ENCODE results near the gene LAMA5.

The LAMA5 gene

GRCh38 chr20:62354811-62355341 is 12.2 kb downstream of the LAMA5 start:
- Histone ChIP-seq H3K27ac (ENCODE audit: low read depth, low read length) (peak overlapping the region; percentile 92), H3K27me3 (ENCODE audit: control insufficient read depth, insufficient read depth, low read length) (no peaks in the 10 kb centered on the region), H3K9me3 (ENCODE audit: control insufficient read depth, insufficient read depth, low read depth, low read length) (peaks cover 3% of the 10 kb centered on the region; the same call in 1 of the 2 replicates), H3K9ac (ENCODE audit: low read length) (peak overlapping the region; percentile 47), H3K36me3 (ENCODE audit: control insufficient read depth, insufficient read depth, low read length) (peaks cover 48% of the 10 kb centered on the region), H3K4me1 (ENCODE audit: control insufficient read depth, insufficient read depth, low read length) (peaks cover 56% of the 10 kb centered on the region), H3K4me3 (ENCODE audit: low read depth, low read length) (no peak overlapping the region)

- peak overlapping the region; percentile 92 for H3K27ac ChIP-seq (ENCODE audit: low read depth, low read length)
- H3K36me3 ChIP-seq (ENCODE audit: control insufficient read depth, insufficient read depth, low read length) = peaks cover 53% of the 10 kb centered on the region
Measured at GRCh38 chr20:62354031-62354808, 12.9 kb downstream of the LAMA5 start.

GRCh38 chr20:62353289-62354030 is 13.7 kb downstream of the LAMA5 start:
- H3K36me3 ChIP-seq (ENCODE audit: control insufficient read depth, insufficient read depth, low read length) = peaks cover 56% of the 10 kb centered on the region
- H3K9ac ChIP-seq (ENCODE audit: low read length) = no peak overlapping the region
- H3K9me3 ChIP-seq (ENCODE audit: control insufficient read depth, insufficient read depth, low read depth, low read length) = peaks cover 8% of the 10 kb centered on the region; the same call in 1 of the 2 replicates
- no peak overlapping the region for H3K4me3 ChIP-seq (ENCODE audit: low read depth, low read length)
- peaks cover 43% of the 10 kb centered on the region for H3K4me1 ChIP-seq (ENCODE audit: control insufficient read depth, insufficient read depth, low read length)
- peak overlapping the region; percentile 65 for H3K27ac ChIP-seq (ENCODE audit: low read depth, low read length)
- no peaks in the 10 kb centered on the region for H3K27me3 ChIP-seq (ENCODE audit: control insufficient read depth, insufficient read depth, low read length)

More at GRCh38 chr20:62354031-62354808, 12.9 kb downstream of the LAMA5 start:
- H3K4me1 ChIP-seq (ENCODE audit: control insufficient read depth, insufficient read depth, low read length) = peaks cover 50% of the 10 kb centered on the region
- H3K9ac ChIP-seq (ENCODE audit: low read length) = peak overlapping the region; percentile 4
- peaks cover 6% of the 10 kb centered on the region; the same call in 1 of the 2 replicates for H3K9me3 ChIP-seq (ENCODE audit: control insufficient read depth, insufficient read depth, low read depth, low read length)
- H3K4me3 ChIP-seq (ENCODE audit: low read depth, low read length) = no peak overlapping the region
- no peaks in the 10 kb centered on the region for H3K27me3 ChIP-seq (ENCODE audit: control insufficient read depth, insufficient read depth, low read length)

GRCh38 chr20:62352402-62353288 is 14.5 kb downstream of the LAMA5 start:
- Histone ChIP-seq H3K27me3 (ENCODE audit: control insufficient read depth, insufficient read depth, low read length) (no peaks in the 10 kb centered on the region), H3K27ac (ENCODE audit: low read depth, low read length) (peak overlapping the region; percentile 65; the same call in 1 of the 2 replicates), H3K4me3 (ENCODE audit: low read depth, low read length) (no peak overlapping the region), H3K9ac (ENCODE audit: low read length) (no peak overlapping the region), H3K4me1 (ENCODE audit: control insufficient read depth, insufficient read depth, low read length) (peaks cover 35% of the 10 kb centered on the region), H3K36me3 (ENCODE audit: control insufficient read depth, insufficient read depth, low read length) (peaks cover 60% of the 10 kb centered on the region), H3K9me3 (ENCODE audit: control insufficient read depth, insufficient read depth, low read depth, low read length) (peaks cover 8% of the 10 kb centered on the region; the same call in 1 of the 2 replicates)

GRCh38 chr20:62351469-62352401 is 15.4 kb downstream of the LAMA5 start:
- H3K4me3 ChIP-seq (ENCODE audit: low read depth, low read length) = no peak overlapping the region

GRCh38 chr20:62350629-62351422 is 16.3 kb downstream of the LAMA5 start:
- H3K36me3 ChIP-seq (ENCODE audit: control insufficient read depth, insufficient read depth, low read length) = peaks cover 76% of the 10 kb centered on the region
- peaks cover 8% of the 10 kb centered on the region; the same call in 1 of the 2 replicates for H3K9me3 ChIP-seq (ENCODE audit: control insufficient read depth, insufficient read depth, low read depth, low read length)
- H3K4me3 ChIP-seq (ENCODE audit: low read depth, low read length) = no peak overlapping the region
- H3K27me3 ChIP-seq (ENCODE audit: control insufficient read depth, insufficient read depth, low read length) = no peaks in the 10 kb centered on the region
- H3K9ac ChIP-seq (ENCODE audit: low read length) = no peak overlapping the region
- peaks cover 16% of the 10 kb centered on the region for H3K4me1 ChIP-seq (ENCODE audit: control insufficient read depth, insufficient read depth, low read length)
- no peak overlapping the region for H3K27ac ChIP-seq (ENCODE audit: low read depth, low read length)

More at GRCh38 chr20:62351469-62352401, 15.4 kb downstream of the LAMA5 start:
- Histone ChIP-seq H3K4me1 (ENCODE audit: control insufficient read depth, insufficient read depth, low read length) (peaks cover 25% of the 10 kb centered on the region), H3K27ac (ENCODE audit: low read depth, low read length) (no peak overlapping the region), H3K27me3 (ENCODE audit: control insufficient read depth, insufficient read depth, low read length) (no peaks in the 10 kb centered on the region), H3K9me3 (ENCODE audit: control insufficient read depth, insufficient read depth, low read depth, low read length) (peaks cover 8% of the 10 kb centered on the region; the same call in 1 of the 2 replicates), H3K9ac (ENCODE audit: low read length) (no peak overlapping the region), H3K36me3 (ENCODE audit: control insufficient read depth, insufficient read depth, low read length) (peaks cover 69% of the 10 kb centered on the region)

GRCh38 chr20:62350098-62350628 is 16.9 kb downstream of the LAMA5 start:
- no peak overlapping the region for H3K27ac ChIP-seq (ENCODE audit: low read depth, low read length)
- H3K4me3 ChIP-seq (ENCODE audit: low read depth, low read length) = no peak overlapping the region
- H3K27me3 ChIP-seq (ENCODE audit: control insufficient read depth, insufficient read depth, low read length) = no peaks in the 10 kb centered on the region
- no peak overlapping the region for H3K9ac ChIP-seq (ENCODE audit: low read length)
- H3K4me1 ChIP-seq (ENCODE audit: control insufficient read depth, insufficient read depth, low read length) = peaks cover 10% of the 10 kb centered on the region
- H3K36me3 ChIP-seq (ENCODE audit: control insufficient read depth, insufficient read depth, low read length) = peaks cover 81% of the 10 kb centered on the region
- H3K9me3 ChIP-seq (ENCODE audit: control insufficient read depth, insufficient read depth, low read depth, low read length) = peaks cover 8% of the 10 kb centered on the region; the same call in 1 of the 2 replicates

- no peak overlapping the region for H3K27ac ChIP-seq (ENCODE audit: low read depth, low read length)
- H3K36me3 ChIP-seq (ENCODE audit: control insufficient read depth, insufficient read depth, low read length) = peaks cover 85% of the 10 kb centered on the region
- H3K4me1 ChIP-seq (ENCODE audit: control insufficient read depth, insufficient read depth, low read length) = peaks cover 4% of the 10 kb centered on the region
- no peaks in the 10 kb centered on the region for H3K27me3 ChIP-seq (ENCODE audit: control insufficient read depth, insufficient read depth, low read length)
- no peak overlapping the region for H3K9ac ChIP-seq (ENCODE audit: low read length)
- H3K9me3 ChIP-seq (ENCODE audit: control insufficient read depth, insufficient read depth, low read depth, low read length) = peaks cover 8% of the 10 kb centered on the region; the same call in 1 of the 2 replicates
- H3K4me3 ChIP-seq (ENCODE audit: low read depth, low read length) = no peak overlapping the region
Measured at GRCh38 chr20:62349556-62350097, 17.5 kb downstream of the LAMA5 start.

GRCh38 chr20:62348604-62349003 is 18.5 kb downstream of the LAMA5 start:
- Histone ChIP-seq H3K36me3 (ENCODE audit: control insufficient read depth, insufficient read depth, low read length) (peaks cover 91% of the 10 kb centered on the region), H3K9ac (ENCODE audit: low read length) (no peak overlapping the region), H3K27me3 (ENCODE audit: control insufficient read depth, insufficient read depth, low read length) (no peaks in the 10 kb centered on the region), H3K4me3 (ENCODE audit: low read depth, low read length) (no peak overlapping the region), H3K4me1 (ENCODE audit: control insufficient read depth, insufficient read depth, low read length) (no peaks in the 10 kb centered on the region; the same call in 1 of the 2 replicates), H3K27ac (ENCODE audit: low read depth, low read length) (no peak overlapping the region), H3K9me3 (ENCODE audit: control insufficient read depth, insufficient read depth, low read depth, low read length) (peaks cover 8% of the 10 kb centered on the region; the same call in 1 of the 2 replicates)

All from HUES6 (cell line).